Measurements from ENCODE around the gene PLCG1.

PLCG1 gene

GRCh38 chr20:41162396-41162795, 25.1 kb downstream of the PLCG1 start:
- no peak overlapping the region for H3K4me3 ChIP-seq (replicated peaks; ENCODE audit: low read depth, low read length)
- no peak for DNase-seq (ENCODE audit: extremely low read depth, low read depth)
- TF ChIP-seq CTCF (IDR thresholded peaks at IDR 0.05; ENCODE audit: low read depth, low read length, missing control alignments) = no peak

- TF ChIP-seq CTCF (IDR thresholded peaks at IDR 0.05; ENCODE audit: low read depth, low read length, missing control alignments) = no peak
- no peak overlapping the region for H3K4me3 ChIP-seq (replicated peaks; ENCODE audit: low read depth, low read length)
- DNase-seq (ENCODE audit: extremely low read depth, low read depth) = no peak
These were observed 26.5 kb downstream of the PLCG1 start for GRCh38 chr20:41163821-41164220.

- no peak for DNase-seq (ENCODE audit: extremely low read depth, low read depth)
- H3K4me3 ChIP-seq (replicated peaks; ENCODE audit: low read depth, low read length) = no peak overlapping the region
- TF ChIP-seq CTCF (IDR thresholded peaks at IDR 0.05; ENCODE audit: low read depth, low read length, missing control alignments) = no peak
These were observed 27.9 kb downstream of the PLCG1 start for GRCh38 chr20:41165001-41165882.

- no peak overlapping the region for H3K4me3 ChIP-seq (replicated peaks; ENCODE audit: low read depth, low read length)
- DNase-seq (ENCODE audit: extremely low read depth, low read depth) = no peak
- TF ChIP-seq CTCF (IDR thresholded peaks at IDR 0.05; ENCODE audit: low read depth, low read length, missing control alignments) = no peak
These were observed 29.1 kb downstream of the PLCG1 start for GRCh38 chr20:41166201-41167117.

GRCh38 chr20:41167118-41167470, 29.8 kb downstream of the PLCG1 start:
- TF ChIP-seq CTCF (IDR thresholded peaks at IDR 0.05; ENCODE audit: low read depth, low read length, missing control alignments) = no peak
- no peak overlapping the region for H3K4me3 ChIP-seq (replicated peaks; ENCODE audit: low read depth, low read length)
- no peak for DNase-seq (ENCODE audit: extremely low read depth, low read depth)

GRCh38 chr20:41167481-41168253, 30.3 kb downstream of the PLCG1 start:
- no peak for TF ChIP-seq CTCF (IDR thresholded peaks at IDR 0.05; ENCODE audit: low read depth, low read length, missing control alignments)
- no peak overlapping the region for H3K4me3 ChIP-seq (replicated peaks; ENCODE audit: low read depth, low read length)
- DNase-seq (ENCODE audit: extremely low read depth, low read depth) = no peak

Measured in HFF-Myc (cell line).